HEK293 (cell line): Measurements from ENCODE around the gene KCTD15.

Experiments
- CTCF ChIA-PET: fragments of 350-600 bp; formaldehyde crosslinking; extraction: SDS; loops from one replicate; lab custom pipeline; 2021; ENCODE audit warnings: antibody characterized with exemption; lab: Yijun Ruan, JAX
- POLR2A ChIA-PET: fragments of 300-600 bp; formaldehyde crosslinking; extraction: SDS; loops from one replicate; lab custom pipeline; 2020; ENCODE audit warnings: antibody characterized with exemption, inconsistent platforms; lab: Yijun Ruan, JAX
- H3K27ac ChIP-seq: fragments of 200-500 bp; sonication (Bioruptor generic); 2 replicates; pipeline ENCODE4 v1.5.1; 2014; ENCODE audit warnings: low read depth, low read length, control low read depth, inconsistent platforms; ENCODE audit errors: extremely low read depth
- H3K36me3 ChIP-seq, 2 experiments: fragments of 200-500 bp in 1 of 2; sonication (Bioruptor generic) in 1 of 2; 1 replicate in 1 of 2; 2 replicates in 1 of 2; pipeline ENCODE4 v1.5.1; 2014 to 2017; ENCODE audit warnings: inconsistent platforms in 2 of 2, low read length in 2 of 2; ENCODE audit not compliant: control insufficient read depth in 2 of 2, insufficient read depth in 1 of 2
- H3K4me1 ChIP-seq: fragments of 200-500 bp; sonication (Bioruptor generic); 2 replicates; pipeline ENCODE4 v1.5.1; 2014; ENCODE audit warnings: mild to moderate bottlenecking, low read length, inconsistent platforms; ENCODE audit not compliant: control insufficient read depth, insufficient read depth
- H3K4me3 ChIP-seq: 2 replicates; pipeline ENCODE4 v1.5.1; 2011; ENCODE audit warnings: low read depth, mild to moderate bottlenecking, control low read depth, low read length, moderate library complexity
- H3K9me3 ChIP-seq: fragments of 200-500 bp; sonication (Bioruptor generic); 2 replicates; pipeline ENCODE4 v1.5.1; 2014; ENCODE audit warnings: low read depth, low read length, inconsistent platforms; ENCODE audit not compliant: control insufficient read depth, insufficient read depth
- TRIM28 ChIP-seq: IDR thresholded peaks from 2 replicates; pipeline ENCODE4 v1.6.1; 2011; ENCODE audit warnings: low read length, control low read depth, borderline replicate concordance
- ZBTB1 ChIP-seq: fragments of 450-650 bp; formaldehyde crosslinking; IDR thresholded peaks from 2 replicates; pipeline ENCODE4 v1.5.1; 2016; ENCODE audit warnings: missing biosample characterization, missing genetic modification characterization
- ZFP3 ChIP-seq: fragments of 450-650 bp; formaldehyde crosslinking; IDR thresholded peaks from 2 replicates; pipeline ENCODE4 v1.5.1; 2016; ENCODE audit warnings: low read depth, missing biosample characterization, missing genetic modification characterization
- ZFP37 ChIP-seq: fragments of 450-650 bp; formaldehyde crosslinking; IDR thresholded peaks from 2 replicates; pipeline ENCODE4 v1.5.1; 2016; ENCODE audit warnings: missing biosample characterization, missing genetic modification characterization
- ZIC2 ChIP-seq: fragments of 450-650 bp; formaldehyde crosslinking; IDR thresholded peaks from 2 replicates; pipeline ENCODE4 v1.5.1; 2016; ENCODE audit warnings: missing biosample characterization, missing genetic modification characterization
- ZNF121 ChIP-seq: fragments of 450-650 bp; formaldehyde crosslinking; IDR thresholded peaks from 2 replicates; pipeline ENCODE4 v1.5.1; 2016; ENCODE audit warnings: missing biosample characterization, missing genetic modification characterization
- ZNF174 ChIP-seq: fragments of 450-650 bp; formaldehyde crosslinking; IDR thresholded peaks from 2 replicates; pipeline ENCODE4 v1.5.0; 2017; ENCODE audit warnings: missing biosample characterization, mild to moderate bottlenecking, missing genetic modification characterization
- ZNF18 ChIP-seq: fragments of 450-650 bp; formaldehyde crosslinking; IDR thresholded peaks from 2 replicates; pipeline ENCODE4 v1.5.1; 2016; ENCODE audit warnings: missing biosample characterization, missing genetic modification characterization
- ZNF324 ChIP-seq: fragments of 450-650 bp; formaldehyde crosslinking; IDR thresholded peaks from 2 replicates; pipeline ENCODE4 v1.5.1; 2016; ENCODE audit warnings: missing biosample characterization, missing genetic modification characterization
- ZNF335 ChIP-seq: fragments of 450-650 bp; formaldehyde crosslinking; conservative IDR thresholded peaks from 2 replicates; pipeline ENCODE4 v1.5.1; 2016; ENCODE audit warnings: missing biosample characterization, missing genetic modification characterization
- ZNF488 ChIP-seq: fragments of 450-650 bp; formaldehyde crosslinking; IDR thresholded peaks from 2 replicates; pipeline ENCODE4 v1.5.1; 2016; ENCODE audit warnings: missing biosample characterization, missing genetic modification characterization
- ZNF518A ChIP-seq: fragments of 450-650 bp; formaldehyde crosslinking; conservative IDR thresholded peaks from 2 replicates; pipeline ENCODE4 v1.5.1; 2016; ENCODE audit warnings: low read depth, missing biosample characterization, missing genetic modification characterization
- ZNF658 ChIP-seq: fragments of 450-650 bp; formaldehyde crosslinking; IDR thresholded peaks from 2 replicates; pipeline ENCODE4; 2016; ENCODE audit warnings: missing biosample characterization, missing genetic modification characterization
- ZNF768 ChIP-seq: fragments of 450-650 bp; formaldehyde crosslinking; IDR thresholded peaks from 2 replicates; pipeline ENCODE4 v1.5.1; 2018; ENCODE audit warnings: missing biosample characterization, mild to moderate bottlenecking, missing genetic modification characterization
- ZNF791 ChIP-seq: fragments of 450-650 bp; formaldehyde crosslinking; IDR thresholded peaks from 2 replicates; pipeline ENCODE4 v1.5.1; 2016; ENCODE audit warnings: missing biosample characterization, missing genetic modification characterization
- ZNF792 ChIP-seq: fragments of 450-650 bp; formaldehyde crosslinking; IDR thresholded peaks from 2 replicates; pipeline ENCODE4 v1.5.1; 2016; ENCODE audit warnings: missing biosample characterization, missing genetic modification characterization
- ZSCAN4 ChIP-seq: fragments of 450-650 bp; formaldehyde crosslinking; IDR thresholded peaks from 2 replicates; pipeline ENCODE4 v1.5.1; 2017; ENCODE audit warnings: missing biosample characterization, missing genetic modification characterization

KCTD15 gene

GRCh38 chr19:33778089-33778791 lies 18.4 kb upstream of the KCTD15 start (continued):
- TF ChIP-seq ZSCAN4 (peak; percentile 98), ZNF335 (tag by site-specific recombination) (no peak), ZNF18 (no peak), ZNF518A (tag by site-specific recombination) (no peak), ZBTB1 (tag by site-specific recombination) (peak; percentile 41; the same call in 1 of the 2 replicates), ZNF121 (tag by site-specific recombination) (peak; percentile 45; the same call in 1 of the 2 replicates), ZNF488 (no peak; the same call in 1 of the 2 replicates), ZNF791 (tag by site-specific recombination) (peak; percentile 39; the same call in 1 of the 2 replicates), ZNF792 (tag by site-specific recombination) (no peak), ZFP3 (tag by site-specific recombination) (no peak), ZNF324 (tag by site-specific recombination) (no peak; the same call in 1 of the 2 replicates)

- ChIA-PET CTCF (interaction anchor here (0.5 to 11.3 kb wide), 22 partner anchors 14 to 469 kb away, joined by 3 to 341 read pairs (median 6); partner anchors contain the start of gene KCTD15), POLR2A (no interaction called here)
- Histone ChIP-seq H3K4me3 (no peak overlapping the region), H3K9me3 (no peaks in the 10 kb centered on the region), H3K4me1 (peaks cover 4% of the 10 kb centered on the region), H3K27ac (no peak overlapping the region), H3K36me3 (no peaks in the 10 kb centered on the region)
- TF ChIP-seq TRIM28 (no peak), ZNF768 (tag by site-specific recombination) (peak; percentile 95; the same call in 1 of the 2 replicates)
These were observed 16.8 kb upstream of the KCTD15 start for GRCh38 chr19:33779849-33780248.

GRCh38 chr19:33780251-33780650 lies 16.4 kb upstream of the KCTD15 start:
- H3K4me3 ChIP-seq = no peak overlapping the region
- no peaks in the 10 kb centered on the region for H3K9me3 ChIP-seq
- no peak overlapping the region for H3K27ac ChIP-seq
- POLR2A ChIA-PET = no interaction called here
- CTCF ChIA-PET = interaction anchor here (0.5 to 11.3 kb wide), 19 partner anchors 14 to 468 kb away, joined by 3 to 341 read pairs (median 6); partner anchors contain the start of gene KCTD15
- peaks cover 4% of the 10 kb centered on the region for H3K4me1 ChIP-seq
- H3K36me3 ChIP-seq = no peaks in the 10 kb centered on the region
- TF ChIP-seq ZFP37 (no peak), ZIC2 (tag by site-specific recombination) (peak; percentile 34; the same call in 1 of the 2 replicates), ZNF658 (tag by site-specific recombination) (no peak), ZNF174 (tag by site-specific recombination) (no peak)
